Stimulated activated CD8-positive, alpha-beta memory T cell treated with anti-CD3 and anti-CD28 coated beads, Interleukin-12 subunit alpha, Interleukin-12 subunit beta, amount 100 ng/mL, for 1 hour (primary cell): ENCODE measurements around the gene ZNF48.
A peak's percentile ranks its signal among the peaks of the same experiment; 100 is the strongest.
"Not testable (repeated sequence)": the region's sequence is repeated elsewhere in the genome, so short reads cannot be mapped to it uniquely, and the experiment has no call there.

Experiments
- DNase-seq: peaks from one replicate; pipeline ENCODE4 v3.0.0-alpha.2; 2020; ENCODE audit warnings: low read depth

The ZNF48 gene

DNA sequence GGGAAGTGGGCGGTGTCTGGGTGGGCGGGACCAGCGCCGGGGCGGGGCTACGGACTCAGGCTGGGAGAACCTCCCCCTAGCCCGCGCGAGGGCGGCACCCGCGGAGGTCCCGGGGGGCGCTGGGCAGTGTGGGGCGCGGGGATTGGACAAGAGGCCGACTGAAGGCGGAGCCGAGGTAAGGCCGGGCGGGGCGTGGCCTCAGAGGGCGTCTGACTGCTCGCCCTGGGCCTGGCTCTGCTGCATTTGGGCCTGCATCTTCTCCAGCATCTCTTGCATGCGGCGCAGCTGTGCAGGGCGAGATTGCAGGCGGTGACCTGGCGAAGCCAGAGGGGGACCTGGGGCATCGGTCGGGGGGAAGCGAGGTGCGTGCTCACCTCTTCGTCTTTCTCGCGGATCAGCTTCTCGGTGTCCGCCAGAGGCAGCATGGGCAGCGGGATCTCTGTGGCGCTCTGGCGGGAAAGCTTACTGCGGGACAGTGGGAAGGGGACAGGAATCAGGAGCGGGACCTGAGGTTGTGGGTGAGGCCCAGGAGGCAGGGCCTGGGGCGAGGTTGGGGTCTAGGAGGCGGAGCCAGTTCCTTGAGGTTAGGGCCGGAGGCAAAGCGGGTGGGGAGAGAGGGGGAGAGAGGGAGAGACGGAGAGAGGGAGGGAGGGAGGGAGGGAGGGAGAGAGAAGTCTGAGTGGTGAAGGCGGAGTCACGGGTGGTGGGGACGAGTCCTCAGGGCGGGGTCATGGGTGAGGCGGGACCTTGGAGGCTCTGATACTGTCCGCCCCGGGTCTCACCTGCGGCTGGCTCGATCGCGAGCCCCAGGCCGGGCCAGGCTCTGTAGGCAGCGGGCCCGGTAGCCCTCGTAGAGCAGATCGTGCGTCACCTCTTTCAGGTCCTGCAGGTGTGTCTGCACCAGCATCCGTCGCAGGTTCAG, 16.7 kb upstream of the ZNF48 start:
- DNase-seq = peak; percentile 99

DNA sequence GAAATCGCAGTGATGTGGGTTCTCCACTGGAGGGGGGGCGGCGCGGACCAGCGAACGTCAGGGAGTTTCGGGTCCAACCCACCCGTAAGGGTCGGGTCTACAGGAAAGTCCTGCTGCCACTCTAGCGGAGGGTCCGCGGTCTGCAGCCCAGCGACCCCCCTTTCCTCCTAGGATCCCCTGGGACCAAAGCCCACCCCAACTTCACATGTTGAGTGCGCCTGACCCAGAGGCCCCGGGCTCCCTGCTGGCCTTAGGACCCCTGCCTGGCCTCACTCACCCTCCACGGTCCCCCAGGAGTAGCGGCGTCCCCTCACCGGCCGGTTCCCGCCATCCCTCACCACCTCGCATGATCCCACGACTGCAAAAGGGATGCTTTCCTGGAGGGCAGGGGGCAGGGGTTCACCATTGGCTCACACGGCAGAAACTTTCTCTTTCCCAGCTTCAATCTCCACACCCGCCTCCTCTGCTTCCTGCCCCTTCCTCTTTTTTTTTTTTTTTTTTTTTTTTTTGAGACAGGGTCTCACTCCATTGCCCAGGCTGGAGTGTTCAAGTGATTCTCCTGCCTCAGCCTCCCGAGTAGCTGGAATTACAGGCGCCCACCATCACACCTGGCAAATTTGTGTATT, 15.9 kb upstream of the ZNF48 start:
- no peak for DNase-seq

DNA sequence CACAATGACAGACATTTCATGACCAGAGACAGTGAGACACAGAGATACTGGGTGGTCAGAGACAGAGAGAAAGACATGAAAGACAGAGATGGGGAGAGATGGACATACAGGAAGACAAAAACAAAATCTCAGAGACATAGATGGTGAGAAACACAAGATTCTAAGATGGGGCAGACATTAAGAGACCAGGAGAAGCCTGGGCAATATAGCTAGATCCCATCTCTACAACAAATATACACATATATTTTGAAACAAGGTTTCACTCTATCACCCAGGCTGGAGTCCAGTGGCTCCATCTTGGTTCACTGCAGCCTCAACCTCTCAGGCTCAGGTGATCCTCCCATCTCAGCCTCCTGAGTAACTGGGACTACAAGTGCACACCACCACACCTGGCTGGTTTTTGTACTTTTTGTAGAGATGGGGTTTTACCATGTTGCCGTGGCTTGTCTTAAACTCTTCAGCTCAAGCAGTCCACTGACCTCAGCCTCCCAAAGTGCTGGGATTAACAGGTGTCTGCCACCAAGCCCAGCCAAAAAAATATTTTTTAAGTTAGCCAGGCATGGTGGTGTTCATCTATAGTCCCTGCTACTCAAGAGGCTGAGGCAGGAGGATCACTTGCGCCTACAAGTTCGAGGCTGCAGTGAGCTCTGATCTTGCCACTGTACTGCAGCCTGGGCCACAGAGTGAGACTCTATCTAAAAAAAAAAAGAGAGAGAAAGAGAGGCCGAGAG, 15.0 kb upstream of the ZNF48 start:
- DNase-seq = no peak

DNA sequence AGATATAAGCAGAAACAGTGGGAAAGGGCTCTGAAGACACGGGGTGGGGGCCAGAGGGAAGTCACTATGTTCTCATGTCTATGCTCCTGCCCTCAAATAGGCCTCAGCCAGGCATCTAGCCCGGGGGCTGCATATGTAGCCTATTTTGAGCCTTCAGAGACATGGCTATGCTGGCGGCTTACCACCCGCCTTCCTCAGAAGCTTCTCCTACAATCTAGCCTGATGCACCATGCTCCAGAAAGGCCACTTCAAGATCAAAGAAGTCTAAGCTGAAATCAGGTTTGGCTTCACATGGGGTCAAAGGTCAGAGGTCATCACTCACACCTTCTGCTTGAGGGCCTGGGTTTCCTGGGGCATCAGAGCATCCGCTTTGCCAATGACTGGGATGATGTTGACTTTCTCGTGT, 14.4 kb upstream of the ZNF48 start:
- DNase-seq = no peak

DNA sequence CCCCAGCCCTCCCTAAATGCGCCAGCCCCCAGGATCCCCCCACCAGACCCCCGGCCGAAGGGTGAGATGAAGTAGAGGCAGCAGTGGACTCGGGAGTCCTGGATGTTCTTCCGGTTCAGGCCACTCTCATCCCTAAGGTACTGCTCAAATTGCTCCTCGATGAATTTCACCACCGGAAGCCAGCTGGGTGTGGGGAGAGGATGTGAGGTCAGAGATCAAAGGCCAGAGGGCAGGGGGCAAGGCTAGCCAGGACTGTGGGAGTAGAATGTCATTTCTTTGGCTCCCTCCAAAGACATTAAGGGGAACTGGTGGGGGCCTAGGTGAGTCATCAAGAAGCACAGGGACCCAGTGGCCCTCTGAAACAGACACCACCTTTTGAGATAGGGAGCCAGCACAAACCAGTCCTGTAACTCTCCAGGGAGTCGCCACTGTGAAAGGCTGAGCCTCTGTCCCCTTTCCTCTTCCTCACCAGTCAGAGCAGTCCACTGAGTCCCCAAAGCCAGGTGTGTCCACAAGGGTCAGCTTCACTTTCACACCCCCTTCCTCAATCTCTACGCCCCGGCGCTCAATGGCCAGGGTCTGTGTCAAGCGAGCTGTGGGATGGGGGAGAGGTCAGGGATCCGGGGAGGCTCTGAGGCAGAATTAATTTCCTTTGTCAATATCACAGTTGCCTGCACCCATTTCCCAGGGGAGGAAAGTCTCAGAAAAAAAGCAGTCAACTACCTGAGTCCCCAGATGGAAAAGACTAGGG, 13.8 kb upstream of the ZNF48 start:
- no peak for DNase-seq

DNA sequence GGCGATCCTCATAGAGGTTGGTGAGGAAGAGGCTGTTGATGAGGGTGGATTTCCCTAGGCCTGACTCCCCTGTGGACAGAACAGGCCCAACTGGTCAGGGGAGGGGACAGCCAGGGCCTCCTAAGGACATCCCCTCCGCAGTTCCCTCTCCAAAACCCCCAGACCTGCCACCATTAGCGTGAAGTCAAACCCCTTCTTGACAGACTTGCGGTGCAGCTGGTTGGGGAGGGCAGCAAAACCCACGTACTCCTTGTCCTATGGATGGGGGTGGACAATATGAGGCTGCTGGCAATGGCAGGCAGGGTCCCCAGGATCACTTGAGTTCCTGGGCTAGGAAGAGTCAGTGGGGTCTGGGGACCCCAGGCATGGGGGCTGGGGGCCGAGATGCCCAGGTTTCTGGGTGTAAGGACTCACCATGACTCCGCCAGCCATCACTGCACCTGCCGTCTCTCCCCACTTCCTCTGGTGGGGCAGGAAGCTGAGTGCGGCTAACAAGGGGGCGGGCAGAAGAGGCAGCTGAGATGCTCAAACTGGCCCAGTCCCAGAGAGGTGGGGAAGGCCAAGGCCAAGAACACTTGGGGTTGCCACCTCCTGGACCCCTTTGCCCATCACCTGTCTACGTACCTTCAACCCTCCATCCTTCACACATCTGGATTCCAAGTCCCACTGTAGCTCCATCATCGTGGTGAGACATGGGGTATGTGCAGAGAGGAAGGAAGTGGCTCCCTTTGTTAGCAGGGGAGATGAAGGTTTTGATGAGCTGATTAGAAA, 12.9 kb upstream of the ZNF48 start, which contains the start of gene SEPTIN1:
Gene SEPTIN1 (minus strand): TSS at position 451 of the 771 bp plus-strand sequence. CDS start 19 bp downstream, at position 432.
- peak; percentile 66 for DNase-seq

DNA sequence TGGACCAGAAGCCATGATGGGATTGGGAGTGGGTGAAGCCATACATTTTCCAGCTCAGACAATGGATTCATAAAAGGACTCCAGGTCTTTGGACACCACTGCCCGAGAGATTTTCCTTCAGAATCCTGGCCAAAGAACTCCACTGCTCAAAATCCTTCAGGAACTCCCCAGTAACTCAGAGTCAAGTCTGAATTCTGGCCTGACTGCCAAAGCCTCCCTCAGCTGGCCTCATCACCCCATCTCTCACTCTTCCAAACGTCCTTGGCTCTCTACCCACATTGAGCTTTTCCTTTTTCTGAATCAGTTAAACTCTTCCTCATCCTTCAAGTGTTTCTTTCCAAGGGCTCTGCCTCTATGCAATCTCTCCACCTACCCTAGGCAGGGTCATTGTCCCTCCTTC, 11.7 kb upstream of the ZNF48 start:
- no peak for DNase-seq

DNA sequence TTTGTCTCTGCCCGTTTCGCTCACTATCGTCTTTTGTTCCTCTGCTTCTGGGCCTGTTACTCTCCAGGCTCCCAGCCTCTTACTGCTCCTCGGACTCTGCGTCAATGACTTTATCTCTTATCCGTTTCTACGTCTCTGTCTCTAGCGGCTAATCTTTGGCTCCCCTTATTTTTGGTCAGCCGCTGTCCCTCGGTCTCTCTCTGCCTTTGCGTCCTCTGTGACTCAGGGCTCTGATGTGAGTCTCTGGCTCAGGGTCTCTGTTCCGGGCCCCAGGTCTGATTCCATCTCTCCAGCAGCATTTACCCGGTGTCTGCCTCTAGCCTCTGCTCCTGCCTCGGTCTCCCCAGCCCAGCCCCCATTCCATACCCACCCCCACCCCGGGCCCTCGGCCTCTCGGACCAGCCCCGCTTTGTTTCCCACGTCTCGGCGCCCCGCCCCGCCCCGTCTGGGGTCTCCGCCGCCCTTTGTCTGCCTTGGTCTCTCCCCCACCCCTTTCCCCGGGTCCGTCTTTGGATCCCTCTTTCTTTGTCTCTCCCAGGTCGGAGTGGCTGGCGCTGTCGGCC, 547 bp upstream of the ZNF48 start:
- no peak for DNase-seq

DNA sequence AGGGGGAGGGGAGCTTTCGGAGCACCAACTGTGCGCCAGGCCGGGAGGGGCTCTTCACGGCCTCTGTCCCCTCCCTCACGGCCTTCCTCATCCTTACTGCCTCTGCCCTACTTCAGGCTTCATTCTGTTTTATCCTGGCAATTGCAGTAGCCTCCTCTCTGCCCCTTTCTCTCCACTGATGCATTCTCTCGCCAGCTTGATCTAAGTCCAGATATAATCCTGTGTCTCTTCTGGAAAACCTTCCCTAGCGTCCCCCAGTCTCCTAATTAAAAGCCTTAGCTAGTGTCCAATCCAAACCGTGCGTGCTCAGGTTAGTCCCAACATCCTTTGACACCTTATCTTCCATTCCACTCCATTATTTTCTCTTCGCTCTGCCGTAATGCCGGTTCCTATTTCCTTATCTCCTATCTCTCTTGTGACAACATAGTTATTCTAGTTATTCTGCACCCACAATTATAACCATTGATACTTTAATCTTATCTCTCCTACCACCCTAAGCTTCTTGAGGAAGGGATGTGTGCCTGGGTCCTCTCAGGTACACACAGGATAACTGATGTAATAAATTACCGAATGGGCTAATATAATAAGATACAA, 869 bp downstream of the ZNF48 start:
- no peak for DNase-seq

DNA sequence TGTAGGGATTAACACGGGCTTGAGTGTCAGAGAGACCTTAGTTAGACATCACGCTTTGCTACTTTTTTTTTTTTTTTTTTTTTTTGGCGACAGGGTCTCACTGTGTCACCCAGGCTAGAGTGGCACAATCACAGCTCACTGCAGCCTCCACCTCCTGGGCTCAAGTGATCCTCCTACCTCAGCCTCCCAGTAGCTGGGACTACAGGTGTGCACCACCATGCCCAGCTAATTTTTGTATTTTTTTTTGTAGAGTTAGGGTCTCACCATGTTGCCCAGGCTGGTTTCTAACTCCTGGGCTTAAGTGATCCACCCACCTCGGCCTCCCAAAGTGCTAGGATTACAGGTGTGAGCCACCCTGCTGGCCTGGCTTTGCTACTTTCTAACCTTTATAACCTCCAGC, 1.4 kb downstream of the ZNF48 start:
- not testable (repeated sequence) for DNase-seq

DNA sequence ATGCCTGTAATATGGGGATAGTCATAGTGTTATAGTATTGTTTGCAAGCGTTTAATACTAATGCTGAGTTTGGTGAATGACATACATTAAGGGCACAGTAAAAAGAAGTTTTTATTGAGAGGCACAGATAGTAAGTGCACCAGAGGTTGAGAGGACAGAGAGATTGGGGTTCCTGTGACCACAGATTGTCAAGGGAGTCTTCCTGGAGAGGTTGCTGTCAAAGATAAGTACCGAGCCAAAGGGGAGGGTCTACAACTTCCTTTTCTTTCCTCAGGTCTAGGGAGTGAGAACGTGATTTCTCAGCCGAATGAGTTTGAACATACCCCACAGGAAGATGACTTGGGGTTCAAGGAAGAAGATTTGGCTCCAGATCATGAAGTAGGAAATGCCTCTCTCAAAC, 1.8 kb downstream of the ZNF48 start:
- DNase-seq = no peak

DNA sequence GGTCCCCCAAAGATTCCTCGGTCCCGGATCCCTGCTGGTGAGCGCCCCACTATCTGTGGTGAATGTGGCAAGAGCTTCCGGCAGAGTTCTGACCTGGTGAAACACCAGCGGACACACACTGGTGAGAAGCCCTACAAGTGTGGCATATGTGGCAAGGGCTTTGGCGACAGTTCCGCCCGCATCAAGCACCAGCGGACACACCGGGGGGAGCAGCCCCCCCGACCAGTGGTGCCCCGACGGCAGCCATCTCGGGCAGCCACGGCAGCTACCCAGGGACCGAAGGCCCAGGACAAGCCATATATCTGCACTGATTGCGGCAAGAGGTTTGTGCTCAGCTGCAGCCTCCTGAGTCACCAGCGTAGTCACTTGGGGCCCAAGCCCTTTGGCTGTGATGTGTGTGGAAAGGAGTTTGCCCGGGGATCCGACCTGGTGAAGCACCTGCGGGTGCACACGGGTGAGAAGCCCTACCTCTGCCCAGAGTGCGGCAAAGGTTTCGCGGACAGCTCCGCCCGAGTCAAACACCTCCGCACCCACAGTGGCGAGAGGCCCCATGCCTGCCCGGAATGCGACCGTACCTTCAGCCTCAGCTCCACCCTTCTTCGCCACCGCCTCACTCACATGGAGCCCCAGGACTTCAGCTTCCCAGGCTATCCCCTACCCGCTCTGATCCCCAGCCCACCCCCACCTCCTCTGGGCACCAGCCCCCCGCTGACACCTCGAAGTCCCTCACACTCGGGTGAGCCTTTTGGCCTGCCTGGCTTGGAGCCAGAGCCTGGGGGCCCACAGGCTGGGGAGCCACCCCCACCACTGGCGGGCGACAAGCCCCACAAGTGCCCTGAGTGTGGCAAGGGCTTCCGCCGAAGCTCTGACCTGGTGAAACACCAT, 2.8 kb downstream of the ZNF48 start:
- DNase-seq = no peak

DNA sequence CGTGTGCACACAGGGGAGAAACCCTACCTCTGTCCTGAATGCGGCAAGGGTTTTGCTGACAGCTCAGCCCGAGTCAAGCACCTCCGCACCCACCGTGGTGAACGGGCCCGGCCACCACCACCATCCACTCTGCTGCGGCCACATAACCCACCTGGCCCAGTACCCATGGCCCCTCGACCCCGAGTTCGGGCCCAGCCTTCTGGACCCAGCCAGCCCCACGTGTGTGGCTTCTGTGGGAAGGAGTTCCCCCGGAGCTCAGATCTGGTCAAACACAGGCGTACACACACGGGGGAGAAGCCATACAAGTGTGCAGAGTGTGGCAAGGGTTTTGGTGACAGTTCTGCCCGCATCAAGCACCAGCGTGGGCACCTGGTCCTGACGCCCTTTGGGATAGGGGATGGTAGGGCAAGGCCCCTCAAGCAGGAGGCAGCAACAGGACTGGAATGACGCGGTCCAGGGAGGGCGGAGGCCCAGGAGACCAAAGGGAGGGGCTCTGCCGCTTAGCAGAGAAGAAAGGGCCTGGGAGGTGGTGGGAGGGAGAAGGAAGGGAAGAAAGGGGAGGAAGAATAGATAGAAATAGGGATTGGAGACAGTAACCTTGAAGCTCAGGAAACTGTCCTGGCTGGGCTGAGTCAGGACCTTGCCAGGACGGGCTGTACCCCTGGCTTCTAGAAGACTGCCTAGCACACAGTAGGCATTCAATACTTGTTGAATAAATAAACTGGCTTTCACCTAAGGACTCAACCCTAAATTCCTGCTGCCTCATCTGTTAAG, 3.6 kb downstream of the ZNF48 start:
- no peak for DNase-seq

DNA sequence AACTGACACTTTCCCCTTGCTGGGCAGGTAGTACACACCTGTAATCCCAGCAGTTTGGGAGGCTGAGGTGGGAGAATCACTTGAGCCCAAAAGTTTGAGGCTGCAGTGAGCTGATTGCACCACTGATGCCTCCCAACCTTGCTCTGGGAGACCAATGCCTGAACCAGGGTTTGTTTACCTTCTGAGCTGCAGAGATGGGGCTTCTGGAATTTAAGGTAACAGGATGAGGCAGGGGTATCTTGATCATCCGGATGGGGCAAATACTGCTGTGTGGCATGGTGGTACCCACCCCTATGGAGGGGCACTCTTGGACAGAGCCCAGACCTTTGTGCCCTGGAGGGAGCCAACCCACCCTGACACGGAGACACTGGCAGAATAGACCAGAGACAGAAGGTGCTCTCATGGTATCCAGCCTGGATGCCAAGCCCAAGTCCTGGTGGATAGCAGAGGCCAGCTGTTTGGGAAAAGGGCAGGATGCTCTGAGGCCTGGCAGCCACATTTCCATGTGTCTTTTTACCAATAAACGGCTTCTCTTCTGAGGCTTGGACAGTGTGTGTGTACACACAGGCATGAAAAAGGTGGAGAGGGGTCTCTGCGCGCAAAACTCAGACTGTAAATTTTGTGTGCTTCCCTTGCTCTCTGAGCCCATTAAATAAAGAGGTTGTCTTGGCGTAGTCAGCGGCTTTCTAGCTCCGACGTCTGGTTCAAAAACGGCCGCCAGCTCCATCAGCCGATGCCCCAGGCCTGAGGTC, 4.4 kb downstream of the ZNF48 start:
- no peak for DNase-seq

DNA sequence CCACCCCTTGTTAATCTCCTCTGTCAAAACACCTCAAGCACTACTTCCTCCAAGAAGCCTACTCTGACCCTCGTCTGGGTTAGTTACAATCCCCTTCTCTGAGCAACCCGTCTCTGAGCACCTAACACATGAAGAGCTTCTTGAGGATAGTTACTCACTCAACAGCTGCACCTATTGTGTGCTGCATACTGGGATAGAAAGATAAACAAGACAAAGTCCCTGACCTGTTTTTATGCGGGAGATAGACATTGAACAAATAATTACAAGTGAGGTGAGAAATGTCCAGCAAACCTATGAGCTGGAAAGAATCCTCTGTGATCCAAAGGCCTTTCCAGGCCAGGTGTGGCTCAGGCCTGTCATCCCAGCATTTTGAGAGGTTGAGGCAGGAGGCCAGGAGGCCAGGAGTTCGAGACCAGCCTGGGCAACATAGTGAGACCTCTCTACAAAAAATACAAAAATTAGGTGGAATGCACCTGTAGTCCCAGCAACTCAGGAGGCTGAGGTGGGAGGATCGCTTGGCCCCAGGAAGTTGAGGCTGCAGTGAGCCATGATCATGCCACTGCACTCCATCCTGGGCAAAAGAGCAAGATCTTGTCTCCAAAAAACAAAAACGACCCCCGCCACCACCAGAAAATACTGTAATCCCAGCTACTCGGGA, 6.7 kb downstream of the ZNF48 start:
- no peak for DNase-seq

DNA sequence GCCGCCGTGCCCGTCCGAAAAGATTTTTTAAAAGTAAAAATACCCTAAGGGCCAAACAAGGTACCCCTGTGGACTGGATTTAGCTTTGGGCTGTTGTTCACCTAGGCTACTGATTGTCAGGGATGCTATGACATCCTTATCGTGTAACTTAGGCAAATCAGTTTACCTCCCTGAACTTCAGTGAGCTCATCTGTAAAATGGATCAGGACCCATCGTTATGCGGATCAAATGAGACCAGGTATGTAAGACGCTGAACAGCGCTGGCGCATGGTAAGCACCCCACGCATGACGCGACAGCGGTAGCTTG, 11.5 kb downstream of the ZNF48 start:
- DNase-seq = no peak

DNA sequence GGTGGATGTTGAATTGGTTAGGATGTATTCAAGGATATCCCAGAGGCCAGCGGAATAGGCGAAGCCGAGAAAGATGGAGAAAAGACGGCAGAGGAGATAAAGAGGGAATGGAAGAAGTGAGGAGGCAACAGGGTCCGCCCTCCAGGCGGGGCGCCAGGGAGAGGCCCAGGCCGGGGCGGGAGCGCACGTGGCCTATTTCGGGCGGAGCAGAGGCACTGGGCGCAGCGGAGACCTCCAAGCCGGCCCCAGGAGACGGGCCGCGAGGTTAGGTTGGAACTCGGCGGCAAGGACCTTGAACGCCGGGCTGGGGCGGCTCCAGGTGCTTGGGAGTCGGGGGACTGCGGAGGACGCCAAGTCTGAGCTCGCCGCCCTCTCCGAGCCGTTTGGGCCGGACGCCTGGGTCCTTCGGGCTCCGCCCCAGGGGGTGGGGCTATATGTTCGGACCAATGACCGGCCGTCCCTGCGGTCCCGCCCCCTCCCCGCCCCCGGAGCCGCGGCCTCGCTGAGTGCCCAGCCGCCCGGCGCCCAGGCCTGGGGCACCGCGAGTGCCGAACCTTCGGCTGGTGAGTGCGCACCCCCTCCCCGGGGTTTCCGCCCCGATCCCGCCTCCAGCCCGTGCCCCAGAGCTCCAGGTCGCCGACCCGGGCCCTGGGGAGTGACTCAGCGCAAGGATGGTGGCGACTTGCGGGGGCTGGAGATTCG, 12.0 kb downstream of the ZNF48 start, which contains the start of gene ZNF771:
Gene ZNF771 (plus strand): TSS at position 505 of the 702 bp plus-strand sequence. CDS start 448 bp downstream, outside the sequence.
- peak; percentile 86 for DNase-seq
